Heart right ventricle (tissue), 16 donors: ENCODE data around the gene SLC1A4. TPM values are rescaled to one million over a fixed set of nuclear protein-coding genes. Genes with fewer than 3 reads are reported as not detected.
A peak's percentile ranks its signal among the peaks of the same experiment; 100 is the strongest.

Experiments used
- ATAC-seq, 8 donors: fragments of 200-7000 bp; cut with Tn5 transposase; one replicate each; pipeline ENCODE4 v1.9.1; 2020; ENCODE audit warnings: mild to moderate bottlenecking in 8 of 8, moderate library complexity in 8 of 8, moderate number of reproducible peaks in 1 of 8
- DNase-seq, 2 donors: peaks; one replicate each; pipeline ENCODE4 v3.0.0-alpha.2; 2020
- H3K27ac ChIP-seq, 10 donors: fragments of 200-600 bp; sonication (generic) in 2 of 10; one replicate each; pipeline versions ENCODE4 v1.5.0 to v1.8.0; 2020 to 2022; ENCODE audit warnings: mild to moderate bottlenecking in 3 of 10
- H3K27me3 ChIP-seq, 7 donors: fragments of 200-600 bp; one replicate each; pipeline ENCODE4 v1.8.0; 2021 to 2022; ENCODE audit warnings: mild to moderate bottlenecking in 2 of 7
- H3K36me3 ChIP-seq, 9 donors: fragments of 200-600 bp; sonication (generic) in 1 of 9; one replicate each; pipeline versions ENCODE4 v1.5.0 to v1.8.0; 2020 to 2022; ENCODE audit warnings: mild to moderate bottlenecking in 2 of 9
- H3K4me1 ChIP-seq, 9 donors: fragments of 200-600 bp; sonication (generic) in 1 of 9; one replicate each; pipeline versions ENCODE4 v1.5.0 to v1.8.0; 2020 to 2022; ENCODE audit warnings: mild to moderate bottlenecking in 4 of 9
- H3K4me3 ChIP-seq, 10 donors: fragments of 200-600 bp; sonication (generic) in 2 of 10; one replicate each; pipeline versions ENCODE4 v1.5.0 to v1.8.0; 2020 to 2022; ENCODE audit warnings: mild to moderate bottlenecking in 7 of 10, moderate library complexity in 2 of 10
- H3K9me3 ChIP-seq, 11 donors: fragments of 200-600 bp in 10 of 11; sonication (generic) in 2 of 11; one replicate each; pipeline versions ENCODE4 v1.5.0 to v1.8.0; 2013 to 2022; ENCODE audit warnings: mild to moderate bottlenecking in 2 of 11, control low read depth in 1 of 11, moderate library complexity in 1 of 11
- CTCF ChIP-seq, 9 donors: fragments of 200-600 bp; sonication (generic) in 2 of 9; IDR thresholded peaks; one replicate each; pipeline versions ENCODE4 v1.5.0 to v1.8.0; 2021 to 2022; ENCODE audit warnings: antibody characterized with exemption in 9 of 9, mild to moderate bottlenecking in 5 of 9, moderate library complexity in 1 of 9
- WGBS, 2 donors: extraction: QIAGEN DNeasy Blood & Tissue Kit; methylation state at CpG; one replicate each; pipeline ENCODE4 v1.1.7; 2013; ENCODE audit warnings: inconsistent platforms in 1 of 2; 5-methylcytosine and 5-hydroxymethylcytosine counted together
- intact Hi-C, 10 donors: fragments of 100-400 bp; cut with DNase I; formaldehyde crosslinking; loops; one replicate each; pipeline versions ENCODE4 v1.11.1 to v1.14.2; 2022
- polyA plus RNA-seq, 2 donors: library from polyadenylated mRNA; stranded (reverse); fragments of 200-250 nt; gene quantifications; one replicate each; pipeline ENCODE4 v1.2.3, GENCODE V29; 2013
- total RNA-seq, 10 donors: library from RNA; stranded (reverse); fragmentation: NEBNext Ultra II Directional in 3 of 10; extraction: Animal tissue kit (Norgen Biotek cat#: 25700) in 3 of 10; gene quantifications; one replicate each; pipeline versions ENCODE4 v1.2.1 to v1.2.4, GENCODE V29; 2021 to 2023
- donor health status: Arrhythmogenic right ventricular cardiomyopathy.
- donor health status: ischemic (EF 13 %, LVEDD 7.1; RV severe dilation, severe dysfunction).
- donor health status: healthy with polysubstance abuse.
- donor health status: DM: no; HTN: yes; CAD: no.
- donor health status: DM: no; HTN: no; CAD: no.
- donor health status: ischemic (EF 25% LVEDD 6.9; RV normal size, moderate dysfunction).
- donor health status: ischemic (EF 25% LVEDD 5.7; RV mildly dilated, moderate dysfunction).
- donor health status: healthy.
- donor health status: DM: yes; HTN: yes; CAD: no.
- donor health status: Ischemic cardiomyopathy.
- donor health status: ischemic (EF 35%, LVEDD 5.7; RV mildly dilated, moderate dysfunction).
- donor health status: nonischemic (EF 11% LVEDD 7.7; RV severe dilation, severe dysfunction).
- donor health status: DM: yes; HTN: yes; CAD: no.
- donor health status: PGD.
- donor health status: ischemic (EF 29% LVEDD 5.4; RV normal size, mild dysfunction).
- donor health status: nonischemic (EF 23%, LVEDD 6.1; RV moderate dilation, normal function).

Gene SLC1A4
- total and polyA plus RNA-seq, 12 donors: 2.1 to 18.7 (median 11.3) TPM

- Histone ChIP-seq H3K27me3 (no peaks in the 10 kb centered on the region), H3K4me3 (no peak overlapping the region), H3K27ac (peak overlapping the region in 7 of 10 donors; percentile 39 to 79 (median 61)), H3K36me3 (peaks cover 0 to 5% (median 0%) of the 10 kb centered on the region in 9 donors), H3K4me1 (peaks cover 0 to 34% (median 15%) of the 10 kb centered on the region in 9 donors), H3K9me3 (peaks cover 0 to 19% (median 0%) of the 10 kb centered on the region in 11 donors)
- intact Hi-C loops: loop anchor here in 3 of 10 donors (5.0 kb wide), 2 partner anchors 56 to 126 kb away; partner anchors contain the start of gene SLC1A4 (in 2 of the 3)
- TF ChIP-seq CTCF (IDR thresholded peaks at IDR 0.05): no peak
- WGBS, 2 donors: 50 to 64% methylated on average over 2 of the region's 2 CpGs
- no peak for DNase-seq
- peak in 4 of 8 donors; percentile 22 to 52 (median 36) for ATAC-seq
These were observed 53.8 kb downstream of the SLC1A4 start for GRCh38 chr2:65043001-65043400.

GRCh38 chr2:65044097-65044735, 55.0 kb downstream of the SLC1A4 start:
- ATAC-seq: no peak
- no peak for TF ChIP-seq CTCF (IDR thresholded peaks at IDR 0.05)
- Histone ChIP-seq H3K27ac (peak overlapping the region in 3 of 10 donors; percentile 55 to 79 (median 68)), H3K4me3 (no peak overlapping the region), H3K36me3 (peaks cover 0 to 5% (median 0%) of the 10 kb centered on the region in 9 donors), H3K9me3 (peaks cover 0 to 19% (median 0%) of the 10 kb centered on the region in 11 donors), H3K4me1 (peaks cover 0 to 34% (median 15%) of the 10 kb centered on the region in 9 donors), H3K27me3 (no peaks in the 10 kb centered on the region)
- intact Hi-C loops: loop anchor here in 4 of 10 donors (2.0 to 5.0 kb wide), 3 partner anchors 57 to 127 kb away; partner anchors contain the start of gene SLC1A4 (in 2 of the 4)
- no peak for DNase-seq
- 93 to 96% methylated on average over 7 of the region's 7 CpGs for whole genome bisulfite sequencing, 2 donors

GRCh38 chr2:65045651-65046050, 56.5 kb downstream of the SLC1A4 start:
- Histone ChIP-seq H3K4me3 (no peak overlapping the region), H3K27me3 (no peaks in the 10 kb centered on the region), H3K36me3 (peaks cover 0 to 5% (median 0%) of the 10 kb centered on the region in 9 donors), H3K27ac (no peak overlapping the region), H3K9me3 (peaks cover 0 to 19% (median 0%) of the 10 kb centered on the region in 11 donors), H3K4me1 (peaks cover 0 to 28% (median 9%) of the 10 kb centered on the region in 9 donors)
- 78 to 83% methylated on average over 10 of the region's 10 CpGs for WGBS, 2 donors
- DNase-seq (no peak), ATAC-seq (no peak)
- intact Hi-C loops: loop anchor here in 1 of 10 donors (2.0 kb wide), 1 partner anchor 129 kb away; no protein-coding TSS in a partner anchor
- no peak for TF ChIP-seq CTCF (IDR thresholded peaks at IDR 0.05)

- no peaks in the 10 kb centered on the region for H3K27me3 ChIP-seq
- H3K4me1 ChIP-seq: peaks cover 0 to 26% (median 9%) of the 10 kb centered on the region in 9 donors
- H3K4me3 ChIP-seq: peak overlapping the region in 1 of 10 donors; percentile 1
- WGBS, 2 donors: 75 to 80% methylated on average over 11 of the region's 11 CpGs
- TF ChIP-seq CTCF (IDR thresholded peaks at IDR 0.05): no peak
- DNase-seq (peak in 1 of 2 donors; percentile 24), ATAC-seq (peak; percentile 50 to 94 (median 76))
- H3K27ac ChIP-seq: peak overlapping the region in 4 of 10 donors; percentile 13 to 61 (median 30)
- peaks cover 0 to 5% (median 0%) of the 10 kb centered on the region in 9 donors for H3K36me3 ChIP-seq
- intact Hi-C loops: no loop called here
- peaks cover 0 to 19% (median 0%) of the 10 kb centered on the region in 11 donors for H3K9me3 ChIP-seq
These were observed 57.6 kb downstream of the SLC1A4 start for GRCh38 chr2:65046633-65047407.
